ENCODE data around the gene FOXL3.

Gene FOXL3

DNA sequence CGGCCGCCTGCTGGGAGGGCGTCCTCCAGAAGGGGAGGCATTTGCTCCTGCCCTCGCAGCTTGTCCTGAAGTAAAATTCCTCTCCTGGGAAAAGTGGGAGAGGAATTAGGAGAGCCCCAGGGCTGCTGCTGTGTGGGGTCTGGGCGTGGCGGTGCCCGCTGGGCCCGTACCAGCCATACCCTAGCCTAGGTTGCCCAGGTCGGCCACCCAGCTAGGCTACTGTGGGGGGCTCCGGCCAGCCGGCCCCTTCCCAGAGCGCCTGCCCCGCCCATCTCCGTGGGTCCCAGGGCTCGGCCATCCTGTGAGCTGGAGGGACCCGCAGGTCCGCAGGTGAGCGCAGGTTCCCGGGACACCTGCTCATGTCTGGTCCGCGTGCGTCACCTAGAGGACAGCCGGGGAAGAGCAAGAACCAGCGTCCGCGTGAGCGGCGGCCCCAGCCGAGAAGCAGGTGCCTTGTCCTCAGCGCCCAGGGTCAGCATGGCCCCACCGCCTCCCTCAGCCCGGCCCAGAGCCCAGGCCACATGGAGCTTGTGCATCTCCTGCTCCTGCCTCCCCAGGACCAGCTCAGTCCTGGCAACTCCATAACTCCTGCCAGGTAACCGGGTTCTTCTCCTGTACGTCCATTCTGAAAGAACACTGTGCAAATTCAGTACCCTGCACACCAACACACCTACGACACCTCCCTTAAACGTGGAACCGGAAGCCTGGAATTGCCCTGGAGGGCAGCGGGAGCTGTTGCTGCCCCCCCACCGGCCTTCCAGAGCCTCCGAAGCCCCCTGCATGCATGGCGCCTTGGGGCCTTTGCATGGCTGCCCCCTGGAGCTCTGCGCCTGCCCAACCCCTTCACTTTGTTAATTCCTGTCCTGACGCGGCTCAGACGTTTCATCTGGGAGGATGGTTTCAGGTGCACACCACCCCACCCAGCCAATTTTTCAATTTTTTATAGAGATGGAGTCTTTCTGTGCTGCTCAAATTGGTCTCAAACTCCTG lies 22.8 kb upstream of the FOXL3 start:
- DNase-seq (ENCODE audit: low spot score) = no peak

DNA sequence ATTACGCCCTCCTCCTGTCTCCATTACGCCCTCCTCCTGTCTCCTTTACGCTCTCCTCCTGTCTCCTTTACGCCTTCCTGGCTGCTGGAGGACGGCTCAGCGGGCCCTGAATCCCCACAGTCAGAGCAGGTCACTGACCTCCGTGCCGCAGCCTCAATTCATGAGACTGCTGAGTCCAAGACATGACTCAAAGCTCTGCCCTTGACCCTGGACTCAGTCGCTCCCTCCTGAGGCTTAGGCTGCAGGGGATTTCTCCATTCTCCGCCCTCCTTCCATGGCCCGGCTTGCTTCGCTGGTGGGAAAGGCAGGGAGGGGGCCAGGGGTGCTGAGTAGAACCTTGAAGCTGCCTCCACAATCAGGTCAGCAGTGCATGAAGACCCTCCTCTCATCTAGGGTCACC lies 21.0 kb upstream of the FOXL3 start:
- no peak for DNase-seq (ENCODE audit: low spot score)

DNA sequence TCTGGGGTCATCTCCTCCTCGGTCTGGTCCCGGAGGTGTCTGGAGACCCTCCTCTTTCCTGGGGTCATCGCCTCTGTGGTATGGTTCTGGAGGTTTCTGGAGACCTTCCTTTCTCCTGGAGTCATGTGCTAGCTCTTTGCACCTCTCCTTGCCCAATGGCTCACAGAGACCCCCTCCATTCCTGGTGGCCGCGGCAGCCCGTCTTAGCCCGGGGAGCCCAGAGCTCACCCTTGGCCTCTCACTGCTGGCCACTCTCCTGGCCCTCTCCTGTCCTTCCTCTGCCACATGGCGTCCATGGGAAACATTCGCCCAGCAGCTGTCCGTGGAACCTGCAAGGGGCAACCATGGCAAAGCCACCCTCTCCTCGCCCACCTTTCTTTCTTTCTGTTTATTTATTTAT lies 20.2 kb upstream of the FOXL3 start:
- no peak for DNase-seq (ENCODE audit: low spot score)

GRCh38 chr7:270351-270983 lies 19.5 kb upstream of the FOXL3 start:
- no peak for DNase-seq (ENCODE audit: low spot score)

DNA sequence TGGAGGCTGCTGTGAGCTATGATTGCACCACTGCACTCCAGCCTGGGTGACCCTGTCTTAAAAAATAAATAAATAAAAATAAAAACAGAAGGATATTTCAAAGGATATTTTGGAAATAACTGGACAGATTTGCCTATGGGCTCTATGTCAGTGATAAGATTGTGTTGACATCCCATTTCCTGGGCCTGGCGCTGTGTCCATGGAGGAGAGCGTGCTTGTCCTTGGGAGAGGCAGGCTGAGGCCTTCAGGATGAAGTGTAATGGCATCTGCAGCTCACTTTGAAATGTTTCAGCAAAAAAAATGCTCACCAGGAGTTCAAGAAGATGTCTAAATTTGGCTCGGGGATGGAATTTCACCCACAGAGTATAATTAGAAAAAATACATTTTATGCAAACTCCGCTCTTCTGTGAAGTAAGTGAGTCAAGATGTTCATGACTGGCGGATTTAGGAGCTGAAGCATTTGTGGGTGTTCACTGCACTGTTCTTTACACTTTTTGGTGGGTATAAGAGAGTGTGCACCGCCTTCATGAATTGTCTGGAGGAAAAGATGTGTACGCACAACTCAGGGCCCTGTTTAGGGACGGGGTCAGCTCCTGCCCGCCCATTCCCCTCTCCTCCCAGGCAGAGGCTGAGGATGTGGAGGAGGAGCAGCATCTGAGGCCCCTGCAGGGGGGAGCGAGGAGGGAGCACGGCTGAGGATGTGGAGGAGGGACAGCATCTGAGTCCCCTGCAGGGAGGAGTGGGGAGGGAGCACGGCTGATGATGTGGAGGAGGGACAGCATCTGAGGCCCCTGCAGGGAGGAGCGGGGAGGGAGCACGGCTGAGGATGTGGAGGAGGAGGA lies 18.5 kb upstream of the FOXL3 start:
- no peak for DNase-seq (ENCODE audit: low spot score)

GRCh38 chr7:272108-272615 lies 17.8 kb upstream of the FOXL3 start:
- DNase-seq (ENCODE audit: low spot score) = no peak

GRCh38 chr7:272631-273030 lies 17.3 kb upstream of the FOXL3 start:
- no peak for DNase-seq (ENCODE audit: low spot score)

GRCh38 chr7:273327-273726 lies 16.6 kb upstream of the FOXL3 start:
- DNase-seq (ENCODE audit: low spot score) = no peak

GRCh38 chr7:274266-274665 lies 15.7 kb upstream of the FOXL3 start:
- DNase-seq (ENCODE audit: low spot score) = no peak

DNA sequence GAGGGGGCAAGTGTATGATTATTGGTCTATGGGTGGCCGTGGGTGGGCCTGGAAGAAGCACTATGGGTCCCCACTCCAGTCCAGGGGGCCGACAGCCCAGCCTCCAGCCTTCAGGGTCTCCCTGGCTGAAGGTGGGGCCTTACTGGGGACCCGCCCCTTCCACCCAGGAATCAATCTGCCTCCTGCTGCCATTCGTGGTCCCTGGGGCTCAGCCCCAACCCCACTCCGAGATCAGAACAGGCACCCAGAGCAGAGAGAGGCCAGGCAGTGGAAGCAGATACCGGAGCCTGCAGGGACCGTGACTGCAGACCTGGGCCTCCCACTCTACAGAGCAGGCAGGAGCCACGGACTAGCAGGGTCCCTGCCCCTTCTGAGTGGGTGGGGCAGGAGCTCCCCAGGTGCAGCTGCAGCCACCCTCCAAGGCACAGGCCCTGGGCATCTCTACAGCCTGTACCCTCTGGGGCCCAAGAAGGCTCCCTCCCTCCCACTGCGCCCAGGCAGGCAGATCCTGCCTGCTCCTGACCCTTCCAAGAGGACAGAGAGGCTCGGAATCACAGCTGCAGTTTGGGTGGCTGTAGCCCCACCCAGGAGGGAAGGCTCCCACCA lies 13.6 kb upstream of the FOXL3 start:
- DNase-seq (ENCODE audit: low spot score) = no peak

DNA sequence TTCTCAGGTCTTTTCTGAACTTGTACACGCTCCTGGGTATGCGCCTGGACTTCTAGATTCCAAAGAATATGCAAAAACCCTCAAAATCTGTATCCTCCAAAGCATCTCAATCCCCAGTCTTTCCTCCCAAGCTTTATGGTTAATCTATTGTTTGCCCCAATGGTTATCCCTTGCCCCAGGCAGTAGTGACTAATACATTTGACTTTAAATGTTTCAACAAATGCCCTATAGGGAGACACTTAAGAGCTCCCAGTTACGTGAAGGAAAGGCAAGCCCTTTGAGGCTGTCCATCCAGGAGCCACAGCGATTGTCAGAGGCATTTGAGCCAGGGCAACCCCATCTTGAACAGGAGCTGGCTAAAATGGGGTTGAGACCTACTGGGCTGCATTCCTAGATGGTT lies 12.7 kb upstream of the FOXL3 start:
- no peak for DNase-seq (ENCODE audit: low spot score)

DNA sequence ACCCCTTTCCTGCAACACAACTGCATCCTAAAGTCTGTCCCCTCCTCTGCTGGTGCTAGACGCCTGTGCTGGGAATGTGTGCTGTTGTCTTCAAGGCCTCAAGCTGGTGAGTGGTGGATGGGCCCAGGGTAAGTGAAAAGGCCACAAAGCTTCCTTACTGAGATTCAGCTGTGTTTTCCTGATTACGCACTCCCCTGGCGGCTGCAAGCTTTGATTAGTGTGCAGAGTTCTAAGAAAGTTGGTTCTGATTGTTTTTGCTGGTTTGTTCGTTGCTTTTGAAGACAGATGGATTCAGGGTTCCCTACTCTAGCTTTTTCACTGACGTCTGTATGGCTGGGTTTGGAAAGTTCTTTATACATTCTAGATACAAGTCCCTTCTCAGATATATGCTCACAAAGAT lies 11.9 kb upstream of the FOXL3 start:
- no peak for DNase-seq (ENCODE audit: low spot score)

DNA sequence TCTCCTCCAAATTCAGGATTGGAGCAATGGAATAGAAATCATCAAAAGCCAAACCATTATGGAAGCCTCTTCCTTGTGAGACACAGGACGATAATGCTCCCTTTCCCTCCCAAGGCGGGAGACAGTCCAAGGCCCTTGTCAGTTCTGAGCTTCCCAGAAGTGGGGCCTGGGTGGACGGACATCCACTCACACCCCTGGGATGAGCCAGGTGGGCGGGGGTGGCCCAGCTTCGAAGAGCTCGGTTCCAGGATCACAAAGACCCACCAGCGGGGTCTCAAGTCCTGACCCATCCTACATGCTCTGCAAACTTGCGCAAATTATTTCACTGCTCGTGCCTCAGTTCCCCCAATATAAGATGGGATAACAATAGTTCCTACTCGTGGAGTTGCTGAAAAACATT lies 10.1 kb upstream of the FOXL3 start:
- DNase-seq (ENCODE audit: low spot score) = no peak

GRCh38 chr7:280461-280860 lies 9.5 kb upstream of the FOXL3 start:
- DNase-seq (ENCODE audit: low spot score) = no peak

GRCh38 chr7:281637-282036 lies 8.3 kb upstream of the FOXL3 start:
- DNase-seq (ENCODE audit: low spot score) = no peak

GRCh38 chr7:282621-283020 lies 7.3 kb upstream of the FOXL3 start:
- no peak for DNase-seq (ENCODE audit: low spot score)

DNA sequence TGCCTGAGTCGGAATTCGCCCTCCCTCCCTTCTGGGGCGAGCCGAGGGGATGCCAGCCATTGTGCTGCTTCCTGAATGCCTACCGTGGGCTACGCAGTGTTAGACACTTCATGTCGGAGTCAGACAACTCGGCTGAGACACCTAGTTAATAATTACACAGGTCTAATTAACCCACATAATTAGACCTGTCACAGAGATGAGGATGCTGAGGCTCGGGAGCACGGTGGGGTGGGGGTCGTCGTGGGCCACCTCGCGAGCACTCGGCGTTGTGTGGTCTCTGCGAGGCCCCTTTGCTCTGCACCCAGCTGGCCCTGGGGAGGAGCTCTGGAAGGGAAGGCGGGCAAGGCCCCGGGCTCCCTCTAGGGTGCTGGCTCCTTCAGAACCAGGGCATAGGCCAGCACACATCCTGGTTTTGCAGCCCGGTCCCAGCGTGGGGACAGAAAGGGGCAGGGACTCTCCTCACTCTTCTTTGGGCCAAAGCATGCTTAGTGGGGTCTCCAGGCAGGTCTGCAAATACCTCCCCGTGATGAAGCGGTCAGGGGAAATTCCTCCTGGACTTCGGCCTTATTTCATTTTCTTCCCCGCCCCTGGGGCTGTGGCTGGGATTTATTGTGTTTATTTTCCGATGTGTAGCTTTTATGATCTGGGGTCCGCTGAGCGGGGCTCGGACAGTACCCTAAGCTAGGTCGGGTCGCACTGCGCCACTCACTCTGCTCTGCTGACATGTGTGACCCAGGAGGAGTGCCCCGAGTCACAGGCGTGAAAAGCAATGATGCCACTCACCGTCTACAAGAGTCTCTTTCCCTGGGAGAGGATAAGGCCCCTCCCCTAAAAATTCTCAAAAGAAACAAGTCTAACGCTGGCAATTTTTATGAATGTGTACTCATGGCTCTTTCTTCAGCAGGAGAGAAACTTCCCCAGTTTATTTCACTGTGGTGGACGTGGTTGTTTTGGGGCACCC lies 4.9 kb upstream of the FOXL3 start:
- no peak for DNase-seq (ENCODE audit: low spot score)

DNA sequence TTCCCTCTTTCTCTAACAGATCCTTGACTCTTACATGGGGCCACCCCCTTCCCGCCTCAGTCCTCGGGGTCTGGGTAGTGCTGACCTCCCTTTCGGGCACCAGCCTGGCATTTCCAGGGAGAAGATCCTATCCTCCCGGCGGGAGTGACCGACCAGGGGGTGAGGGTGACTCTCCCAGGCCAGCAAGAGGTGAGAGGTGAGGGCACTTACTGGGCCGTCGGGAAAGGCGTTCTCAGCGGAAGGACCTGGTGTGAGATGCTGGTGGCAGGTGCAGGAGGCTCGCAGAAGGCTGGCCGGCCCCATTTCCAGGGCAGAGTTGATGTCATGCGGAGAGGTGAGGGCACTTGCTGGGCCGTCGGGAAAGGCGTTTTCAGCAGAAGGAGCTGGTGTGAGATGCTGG lies 4.2 kb upstream of the FOXL3 start:
- no peak for DNase-seq (ENCODE audit: low spot score)

DNA sequence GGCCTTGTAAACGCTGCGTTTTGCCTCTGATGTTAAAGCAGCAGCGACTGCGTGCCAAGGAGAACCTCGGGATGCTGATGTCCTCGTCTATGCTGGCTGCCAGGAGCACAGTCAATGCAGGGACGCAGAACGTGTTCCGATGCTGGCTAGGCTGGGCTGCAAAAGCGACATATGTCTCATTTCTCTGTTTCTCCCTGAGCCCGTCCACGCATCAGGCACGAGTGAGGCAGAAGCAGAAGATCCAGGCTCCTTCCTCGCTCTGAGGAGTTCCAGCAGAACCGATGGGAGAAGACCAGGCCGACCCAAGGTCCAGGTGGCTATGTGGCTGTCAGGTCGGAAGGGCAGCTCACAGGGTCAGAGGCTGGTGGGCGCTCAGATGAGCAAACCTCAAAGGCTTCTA lies 3.7 kb upstream of the FOXL3 start:
- DNase-seq (ENCODE audit: low spot score) = no peak

DNA sequence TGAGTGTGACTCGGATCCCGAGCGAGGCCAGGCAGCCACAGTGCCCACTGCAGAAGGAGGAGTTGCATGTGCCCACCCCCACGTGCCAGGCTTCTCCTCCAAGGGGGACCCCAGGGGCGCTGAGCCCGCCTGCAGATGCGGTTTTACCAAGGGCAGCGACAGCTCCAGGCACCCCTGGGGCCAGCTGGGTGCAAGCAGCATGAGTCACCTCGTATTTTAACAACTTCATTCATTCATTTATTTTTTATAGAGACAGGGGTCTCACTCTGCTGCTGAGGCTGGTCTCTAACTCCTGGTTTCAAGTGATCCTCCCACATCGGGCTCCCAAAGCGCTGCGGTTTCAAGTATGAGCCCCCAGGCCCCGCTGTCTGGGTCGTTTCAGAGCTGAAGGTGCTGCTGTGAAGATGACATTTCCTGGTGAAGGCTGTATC lies 1.3 kb upstream of the FOXL3 start:
- no peak for DNase-seq (ENCODE audit: low spot score)
